Caco-2 (cell line): Measurements from ENCODE around the gene ZFY. TPM values are rescaled to one million over a fixed set of nuclear protein-coding genes. Genes with fewer than 3 reads are reported as not detected.

ENCODE experiments used
- BruUV-seq: library from RNA; stranded (reverse); fragments of 400-500 nt; replicated peaks from 2 replicates; lab custom pipeline; 2021; lab: Mats Ljungman, UMichigan
- CTCF ChIA-PET: fragments of 300-600 bp; sonication (Branson Sonifier 250); formaldehyde crosslinking; loops from one replicate; lab custom pipeline; 2022; ENCODE audit warnings: antibody characterized with exemption; lab: Charles Lee
- POLR2A ChIA-PET: fragments of 300-600 bp; sonication (Branson Sonifier 250); formaldehyde crosslinking; loops from one replicate; lab custom pipeline; 2022; ENCODE audit warnings: antibody characterized with exemption; lab: Charles Lee
- DNase-seq, 2 experiments: peaks; one replicate each; pipeline versions ENCODE4 v3.0.0 to v3.0.0-alpha.2; 2020 to 2022
- H3K27me3 ChIP-seq: replicated peaks from 2 replicates; pipeline ENCODE4 v1.6.0; 2011; ENCODE audit warnings: low read length; ENCODE audit not compliant: control insufficient read depth, insufficient read depth
- H3K36me3 ChIP-seq: 2 replicates; pipeline ENCODE4 v1.5.1; 2011; ENCODE audit warnings: low read length; ENCODE audit not compliant: control insufficient read depth, insufficient read depth
- H3K4me1 ChIP-seq: fragments of 250-450 bp; sonication (Bioruptor Pico); 2 replicates; pipeline ENCODE4 v1.5.1; 2020; ENCODE audit warnings: mild to moderate bottlenecking
- H3K4me3 ChIP-seq: 2 replicates; pipeline ENCODE4 v1.5.1; 2011; ENCODE audit warnings: low read depth, mild to moderate bottlenecking, control low read depth, low read length
- H3K9me3 ChIP-seq: fragments of 250-450 bp; sonication (Bioruptor Pico); 2 replicates; pipeline ENCODE4 v1.5.1; 2020; ENCODE audit warnings: mild to moderate bottlenecking, moderate library complexity
- H3K27ac Mint-ChIP-seq: one replicate; pipeline ENCODE4 v1.8.0; 2022; ENCODE audit warnings: mixed read lengths; ENCODE audit not compliant: unreplicated experiment
- H3K27me3 Mint-ChIP-seq: one replicate; pipeline ENCODE4 v1.8.0; 2022; ENCODE audit warnings: mixed read lengths; ENCODE audit not compliant: insufficient read depth, unreplicated experiment
- H3K36me3 Mint-ChIP-seq: one replicate; pipeline ENCODE4 v1.8.0; 2022; ENCODE audit warnings: mild to moderate bottlenecking, mixed read lengths; ENCODE audit not compliant: insufficient read depth, unreplicated experiment
- H3K4me1 Mint-ChIP-seq: one replicate; pipeline ENCODE4 v1.8.0; 2022; ENCODE audit warnings: low read depth, mixed read lengths; ENCODE audit not compliant: unreplicated experiment
- H3K4me3 Mint-ChIP-seq: one replicate; pipeline ENCODE4 v1.8.0; 2022; ENCODE audit warnings: mild to moderate bottlenecking, moderate library complexity, mixed read lengths; ENCODE audit not compliant: unreplicated experiment
- H3K9me3 Mint-ChIP-seq: one replicate; pipeline ENCODE4 v1.8.0; 2022; ENCODE audit warnings: mixed read lengths; ENCODE audit not compliant: unreplicated experiment
- CTCF ChIP-seq, 2 experiments: fragments of 200-600 bp in 1 of 2; IDR thresholded peaks; 1 replicate in 1 of 2; 2 replicates in 1 of 2; pipeline versions ENCODE4 v1.5.1 to v1.8.0; 2011 to 2022; ENCODE audit warnings: antibody characterized with exemption in 1 of 2, control low read depth in 1 of 2, inconsistent platforms in 1 of 2, low read depth in 1 of 2, low read length in 1 of 2, mild to moderate bottlenecking in 1 of 2, moderate library complexity in 1 of 2; ENCODE audit not compliant: insufficient read depth in 1 of 2, severe bottlenecking in 1 of 2, unreplicated experiment in 1 of 2
- intact Hi-C: fragments of 100-400 bp; cut with micrococcal nuclease; formaldehyde crosslinking; loops from one replicate; pipeline ENCODE4 v1.10.0; 2022; ENCODE audit not compliant: unreplicated experiment
- total RNA-seq: library from RNA; stranded (reverse); gene quantifications from 2 replicates; pipeline ENCODE4 v1.2.3, GENCODE V29; 2022

The ZFY gene
- total RNA-seq, 1 experiment from 2014 or later: not detected

GRCh38 chrY:2935716-2936435 lies 695 bp downstream of the ZFY start:
- POLR2A ChIA-PET: no interaction called here
- no peak overlapping the region for H3K4me3 Mint-ChIP-seq
- no peaks in the 10 kb centered on the region for H3K4me1 ChIP-seq
- no peak overlapping the region for H3K27ac Mint-ChIP-seq
- H3K4me3 ChIP-seq: no peak overlapping the region
- CTCF ChIA-PET: no interaction called here
- H3K9me3 Mint-ChIP-seq: no peaks in the 10 kb centered on the region
- no peaks in the 10 kb centered on the region for H3K27me3 ChIP-seq
- H3K27me3 Mint-ChIP-seq: no peaks in the 10 kb centered on the region
- BruUV-seq: no TSS peak
- no peaks in the 10 kb centered on the region for H3K36me3 ChIP-seq
- H3K9me3 ChIP-seq: no peaks in the 10 kb centered on the region
- TF ChIP-seq CTCF (IDR thresholded peaks at IDR 0.05; ENCODE audit: insufficient read depth in 1 of 2, low read depth in 1 of 2, low read length in 1 of 2, severe bottlenecking in 1 of 2, unreplicated experiment in 1 of 2): no peak
- DNase-seq: no peak
- no peaks in the 10 kb centered on the region for H3K36me3 Mint-ChIP-seq
- intact Hi-C loops: no loop called here
- no peaks in the 10 kb centered on the region for H3K4me1 Mint-ChIP-seq

GRCh38 chrY:2936436-2936750 lies 1.2 kb downstream of the ZFY start:
- H3K9me3 ChIP-seq: no peaks in the 10 kb centered on the region
- Mint-ChIP-seq H3K9me3 (no peaks in the 10 kb centered on the region), H3K36me3 (no peaks in the 10 kb centered on the region), H3K27me3 (no peaks in the 10 kb centered on the region), H3K4me1 (no peaks in the 10 kb centered on the region), H3K4me3 (no peak overlapping the region), H3K27ac (no peak overlapping the region)
- H3K4me3 ChIP-seq: no peak overlapping the region
- POLR2A ChIA-PET: no interaction called here
- TF ChIP-seq CTCF (IDR thresholded peaks at IDR 0.05; ENCODE audit: insufficient read depth in 1 of 2, low read depth in 1 of 2, low read length in 1 of 2, severe bottlenecking in 1 of 2, unreplicated experiment in 1 of 2): no peak
- H3K4me1 ChIP-seq: no peaks in the 10 kb centered on the region
- no TSS peak for BruUV-seq
- DNase-seq: no peak
- no peaks in the 10 kb centered on the region for H3K27me3 ChIP-seq
- intact Hi-C loops: no loop called here
- H3K36me3 ChIP-seq: no peaks in the 10 kb centered on the region
- CTCF ChIA-PET: no interaction called here

- intact Hi-C loops: no loop called here
- Mint-ChIP-seq H3K4me1 (no peaks in the 10 kb centered on the region), H3K27me3 (no peaks in the 10 kb centered on the region), H3K27ac (no peak overlapping the region), H3K36me3 (no peaks in the 10 kb centered on the region), H3K4me3 (no peak overlapping the region), H3K9me3 (no peaks in the 10 kb centered on the region)
- TF ChIP-seq CTCF (IDR thresholded peaks at IDR 0.05; ENCODE audit: insufficient read depth in 1 of 2, low read depth in 1 of 2, low read length in 1 of 2, severe bottlenecking in 1 of 2, unreplicated experiment in 1 of 2): no peak
- H3K36me3 ChIP-seq: no peaks in the 10 kb centered on the region
- no peak for DNase-seq
- H3K9me3 ChIP-seq: no peaks in the 10 kb centered on the region
- H3K4me3 ChIP-seq: no peak overlapping the region
- H3K4me1 ChIP-seq: no peaks in the 10 kb centered on the region
- POLR2A ChIA-PET: no interaction called here
- no TSS peak for BruUV-seq
- CTCF ChIA-PET: no interaction called here
- no peaks in the 10 kb centered on the region for H3K27me3 ChIP-seq
Measured at GRCh38 chrY:2937149-2937548, 2.0 kb downstream of the ZFY start.
